ENCODE data around the gene PHF20.

The PHF20 gene

DNA sequence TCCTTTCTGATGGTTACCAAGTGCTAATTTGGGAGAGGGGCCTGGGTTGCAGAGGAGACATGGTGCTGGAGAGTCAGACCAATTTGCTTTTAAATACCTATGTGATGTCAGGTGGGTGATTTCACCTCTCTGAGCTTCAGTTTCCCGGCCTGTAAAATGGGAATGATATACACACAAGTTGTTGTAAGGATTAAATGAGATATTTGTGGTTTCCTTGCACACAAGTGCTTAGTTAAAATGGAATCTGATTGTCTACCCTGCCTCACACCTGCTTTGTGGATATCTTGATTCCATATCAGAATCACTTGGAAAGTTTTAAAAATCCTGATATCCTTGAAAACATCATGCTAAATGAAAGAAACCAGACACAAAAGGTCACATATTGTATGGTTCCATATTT is 138.0 kb downstream of the PHF20 start:
- Histone ChIP-seq H3K4me3 (ENCODE audit: insufficient read depth, low read depth, low read length) (no peak overlapping the region), H3K9me3 (ENCODE audit: control insufficient read depth, low read length) (no peaks in the 10 kb centered on the region), H3K4me1 (ENCODE audit: control insufficient read depth, insufficient read depth, low read length) (no peaks in the 10 kb centered on the region), H3K36me3 (ENCODE audit: control insufficient read depth, insufficient read depth, low read length) (peaks cover 5% of the 10 kb centered on the region), H3K27ac (ENCODE audit: insufficient read depth, low read depth, low read length, poor library complexity, severe bottlenecking) (no peak overlapping the region), H3K27me3 (ENCODE audit: control insufficient read depth, insufficient read depth, low read length, poor library complexity, severe bottlenecking) (no peaks in the 10 kb centered on the region)
- WGBS, 2 experiments: 89 to 95% methylated on average over 1 of the region's 1 CpG

DNA sequence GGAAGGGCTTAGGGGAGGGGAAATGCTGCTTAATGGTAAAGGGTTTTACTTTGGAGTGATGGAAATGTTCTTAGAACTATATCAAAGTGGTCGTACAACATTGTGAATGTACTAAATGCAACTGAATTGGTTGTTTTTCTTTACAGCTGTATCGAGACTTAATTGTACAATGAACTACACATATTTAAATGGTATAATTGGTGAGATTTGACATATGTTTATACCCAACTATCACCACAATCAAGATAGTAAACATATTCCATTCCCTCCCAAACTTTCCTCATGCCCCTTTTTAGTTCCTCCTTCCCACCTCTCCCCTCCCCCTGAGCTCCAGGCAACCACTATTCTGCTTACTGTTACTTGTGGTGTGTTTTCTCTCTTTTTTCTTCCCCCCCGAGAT is 138.4 kb downstream of the PHF20 start:
- H3K4me3 ChIP-seq (ENCODE audit: insufficient read depth, low read depth, low read length): no peak overlapping the region
- peaks cover 5% of the 10 kb centered on the region for H3K36me3 ChIP-seq (ENCODE audit: control insufficient read depth, insufficient read depth, low read length)
- WGBS, 2 experiments: 94 to 100% methylated on average over 2 to 3 of the region's 3 CpGs
- no peaks in the 10 kb centered on the region for H3K27me3 ChIP-seq (ENCODE audit: control insufficient read depth, insufficient read depth, low read length, poor library complexity, severe bottlenecking)
- no peak overlapping the region for H3K27ac ChIP-seq (ENCODE audit: insufficient read depth, low read depth, low read length, poor library complexity, severe bottlenecking)
- H3K9me3 ChIP-seq (ENCODE audit: control insufficient read depth, low read length): no peaks in the 10 kb centered on the region
- H3K4me1 ChIP-seq (ENCODE audit: control insufficient read depth, insufficient read depth, low read length): no peaks in the 10 kb centered on the region

- WGBS, 2 experiments: 90 to 95% methylated on average over 4 of the region's 4 CpGs
- Histone ChIP-seq H3K9me3 (ENCODE audit: control insufficient read depth, low read length) (no peaks in the 10 kb centered on the region), H3K4me3 (ENCODE audit: insufficient read depth, low read depth, low read length) (no peak overlapping the region), H3K27me3 (ENCODE audit: control insufficient read depth, insufficient read depth, low read length, poor library complexity, severe bottlenecking) (no peaks in the 10 kb centered on the region), H3K4me1 (ENCODE audit: control insufficient read depth, insufficient read depth, low read length) (no peaks in the 10 kb centered on the region), H3K36me3 (ENCODE audit: control insufficient read depth, insufficient read depth, low read length) (peaks cover 21% of the 10 kb centered on the region), H3K27ac (ENCODE audit: insufficient read depth, low read depth, low read length, poor library complexity, severe bottlenecking) (no peak overlapping the region)
These were observed 141.1 kb downstream of the PHF20 start for GRCh38 chr20:35912881-35913280.

DNA sequence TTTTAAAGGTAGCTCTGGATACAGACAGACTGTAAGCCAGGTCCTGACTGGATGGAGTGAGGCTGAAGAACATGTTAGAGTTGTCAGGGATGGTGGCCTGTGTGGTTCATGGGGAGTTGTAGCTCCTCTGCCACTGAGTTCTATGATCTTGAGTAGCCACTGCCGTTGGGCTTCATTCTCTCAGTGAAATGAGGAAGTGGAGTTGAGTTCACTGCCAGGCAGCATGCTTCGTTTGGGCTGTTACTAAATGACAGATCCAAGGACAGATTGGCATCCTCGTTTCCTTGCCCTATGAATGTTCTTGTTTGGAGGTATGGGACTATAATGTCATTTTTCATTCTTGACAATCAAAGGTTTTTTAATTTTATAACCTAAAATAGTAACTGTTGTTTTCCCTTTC is 145.3 kb downstream of the PHF20 start:
- peaks cover 25% of the 10 kb centered on the region for H3K36me3 ChIP-seq (ENCODE audit: control insufficient read depth, insufficient read depth, low read length)
- no peaks in the 10 kb centered on the region for H3K27me3 ChIP-seq (ENCODE audit: control insufficient read depth, insufficient read depth, low read length, poor library complexity, severe bottlenecking)
- no peak overlapping the region for H3K4me3 ChIP-seq (ENCODE audit: insufficient read depth, low read depth, low read length)
- no peaks in the 10 kb centered on the region for H3K9me3 ChIP-seq (ENCODE audit: control insufficient read depth, low read length)
- H3K4me1 ChIP-seq (ENCODE audit: control insufficient read depth, insufficient read depth, low read length): no peaks in the 10 kb centered on the region
- no peak overlapping the region for H3K27ac ChIP-seq (ENCODE audit: insufficient read depth, low read depth, low read length, poor library complexity, severe bottlenecking)
- WGBS, 2 experiments: 95 to 97% methylated on average over 3 of the region's 3 CpGs

GRCh38 chr20:35918021-35918420 is 146.2 kb downstream of the PHF20 start:
- Histone ChIP-seq H3K9me3 (ENCODE audit: control insufficient read depth, low read length) (no peaks in the 10 kb centered on the region), H3K27me3 (ENCODE audit: control insufficient read depth, insufficient read depth, low read length, poor library complexity, severe bottlenecking) (no peaks in the 10 kb centered on the region), H3K4me1 (ENCODE audit: control insufficient read depth, insufficient read depth, low read length) (no peaks in the 10 kb centered on the region), H3K36me3 (ENCODE audit: control insufficient read depth, insufficient read depth, low read length) (peaks cover 25% of the 10 kb centered on the region), H3K4me3 (ENCODE audit: insufficient read depth, low read depth, low read length) (no peak overlapping the region), H3K27ac (ENCODE audit: insufficient read depth, low read depth, low read length, poor library complexity, severe bottlenecking) (no peak overlapping the region)
- WGBS, 2 experiments: 87 to 92% methylated on average over 1 of the region's 1 CpG

DNA sequence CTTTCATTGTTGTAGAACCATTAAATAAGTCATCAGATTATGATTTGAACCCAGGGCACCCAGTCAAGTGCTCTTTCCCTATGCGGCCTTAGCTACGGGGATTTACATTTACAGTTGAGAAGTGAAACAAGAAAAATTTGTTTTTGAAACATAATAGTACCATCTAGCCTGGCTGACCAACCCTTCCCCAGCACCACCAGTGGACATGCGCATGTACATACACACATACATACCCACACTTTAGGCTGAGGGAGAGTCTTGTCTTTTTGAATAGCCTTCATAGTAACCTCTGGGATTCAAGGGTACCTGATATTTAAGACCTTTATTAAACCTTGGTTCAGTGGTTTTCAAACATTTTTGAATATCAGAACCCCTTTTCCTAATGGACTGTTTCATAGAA is 148.7 kb downstream of the PHF20 start:
- WGBS, 2 experiments: 95 to 96% methylated on average over 3 of the region's 3 CpGs
- H3K9me3 ChIP-seq (ENCODE audit: control insufficient read depth, low read length): no peaks in the 10 kb centered on the region
- H3K36me3 ChIP-seq (ENCODE audit: control insufficient read depth, insufficient read depth, low read length): peaks cover 20% of the 10 kb centered on the region
- no peak overlapping the region for H3K27ac ChIP-seq (ENCODE audit: insufficient read depth, low read depth, low read length, poor library complexity, severe bottlenecking)
- no peaks in the 10 kb centered on the region for H3K4me1 ChIP-seq (ENCODE audit: control insufficient read depth, insufficient read depth, low read length)
- no peaks in the 10 kb centered on the region for H3K27me3 ChIP-seq (ENCODE audit: control insufficient read depth, insufficient read depth, low read length, poor library complexity, severe bottlenecking)
- H3K4me3 ChIP-seq (ENCODE audit: insufficient read depth, low read depth, low read length): no peak overlapping the region

DNA sequence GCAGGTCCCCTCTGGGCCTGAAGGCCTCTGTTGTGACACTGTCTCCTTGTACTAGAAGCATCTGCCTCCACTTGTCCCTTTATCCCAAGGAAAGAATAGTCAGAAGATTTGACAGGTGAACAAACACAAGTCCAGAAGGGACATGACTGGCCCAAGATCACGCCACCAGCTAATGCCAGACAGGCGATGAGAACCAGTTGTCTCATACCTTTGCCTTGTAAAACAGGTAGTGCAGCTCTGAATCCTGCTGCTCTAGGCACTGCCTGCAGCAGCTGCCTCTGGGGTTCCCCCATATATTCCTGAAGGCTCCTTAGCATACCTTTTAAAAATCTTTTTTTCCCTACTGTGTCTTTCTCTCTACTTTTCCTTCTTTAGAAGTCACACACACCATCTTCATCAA is 157.5 kb downstream of the PHF20 start:
- H3K27me3 ChIP-seq (ENCODE audit: control insufficient read depth, insufficient read depth, low read length, poor library complexity, severe bottlenecking): no peaks in the 10 kb centered on the region
- no peak overlapping the region for H3K4me3 ChIP-seq (ENCODE audit: insufficient read depth, low read depth, low read length)
- H3K9me3 ChIP-seq (ENCODE audit: control insufficient read depth, low read length): no peaks in the 10 kb centered on the region
- peaks cover 16% of the 10 kb centered on the region for H3K36me3 ChIP-seq (ENCODE audit: control insufficient read depth, insufficient read depth, low read length)
- WGBS, 2 experiments: 92 to 97% methylated on average over 2 of the region's 2 CpGs
- no peak overlapping the region for H3K27ac ChIP-seq (ENCODE audit: insufficient read depth, low read depth, low read length, poor library complexity, severe bottlenecking)
- H3K4me1 ChIP-seq (ENCODE audit: control insufficient read depth, insufficient read depth, low read length): no peaks in the 10 kb centered on the region

GRCh38 chr20:35934050-35934449 is 162.2 kb downstream of the PHF20 start:
- WGBS, 2 experiments: 53 to 67% methylated on average over 4 of the region's 4 CpGs
- H3K27ac ChIP-seq (ENCODE audit: insufficient read depth, low read depth, low read length, poor library complexity, severe bottlenecking): no peak overlapping the region
- no peak overlapping the region for H3K4me3 ChIP-seq (ENCODE audit: insufficient read depth, low read depth, low read length)
- H3K9me3 ChIP-seq (ENCODE audit: control insufficient read depth, low read length): no peaks in the 10 kb centered on the region
- no peaks in the 10 kb centered on the region for H3K4me1 ChIP-seq (ENCODE audit: control insufficient read depth, insufficient read depth, low read length)
- no peaks in the 10 kb centered on the region for H3K27me3 ChIP-seq (ENCODE audit: control insufficient read depth, insufficient read depth, low read length, poor library complexity, severe bottlenecking)
- peaks cover 4% of the 10 kb centered on the region for H3K36me3 ChIP-seq (ENCODE audit: control insufficient read depth, insufficient read depth, low read length)

GRCh38 chr20:35939264-35939663 is 167.4 kb downstream of the PHF20 start:
- H3K36me3 ChIP-seq (ENCODE audit: control insufficient read depth, insufficient read depth, low read length): peaks cover 11% of the 10 kb centered on the region
- no peaks in the 10 kb centered on the region for H3K4me1 ChIP-seq (ENCODE audit: control insufficient read depth, insufficient read depth, low read length)
- no peaks in the 10 kb centered on the region for H3K27me3 ChIP-seq (ENCODE audit: control insufficient read depth, insufficient read depth, low read length, poor library complexity, severe bottlenecking)
- no peak overlapping the region for H3K4me3 ChIP-seq (ENCODE audit: insufficient read depth, low read depth, low read length)
- no peaks in the 10 kb centered on the region for H3K9me3 ChIP-seq (ENCODE audit: control insufficient read depth, low read length)
- no peak overlapping the region for H3K27ac ChIP-seq (ENCODE audit: insufficient read depth, low read depth, low read length, poor library complexity, severe bottlenecking)
- WGBS, 2 experiments: 87 to 89% methylated on average over 3 of the region's 3 CpGs

GRCh38 chr20:35941620-35942019 is 169.8 kb downstream of the PHF20 start:
- H3K36me3 ChIP-seq (ENCODE audit: control insufficient read depth, insufficient read depth, low read length): peaks cover 11% of the 10 kb centered on the region
- no peaks in the 10 kb centered on the region for H3K27me3 ChIP-seq (ENCODE audit: control insufficient read depth, insufficient read depth, low read length, poor library complexity, severe bottlenecking)
- no peak overlapping the region for H3K4me3 ChIP-seq (ENCODE audit: insufficient read depth, low read depth, low read length)
- H3K9me3 ChIP-seq (ENCODE audit: control insufficient read depth, low read length): no peaks in the 10 kb centered on the region
- 93 to 98% methylated on average over 2 of the region's 2 CpGs for WGBS, 2 experiments
- no peaks in the 10 kb centered on the region for H3K4me1 ChIP-seq (ENCODE audit: control insufficient read depth, insufficient read depth, low read length)
- peak overlapping the region; percentile 61 for H3K27ac ChIP-seq (ENCODE audit: insufficient read depth, low read depth, low read length, poor library complexity, severe bottlenecking)

GRCh38 chr20:35942243-35942642 is 170.4 kb downstream of the PHF20 start:
- Histone ChIP-seq H3K4me3 (ENCODE audit: insufficient read depth, low read depth, low read length) (no peak overlapping the region), H3K27me3 (ENCODE audit: control insufficient read depth, insufficient read depth, low read length, poor library complexity, severe bottlenecking) (no peaks in the 10 kb centered on the region), H3K9me3 (ENCODE audit: control insufficient read depth, low read length) (no peaks in the 10 kb centered on the region), H3K36me3 (ENCODE audit: control insufficient read depth, insufficient read depth, low read length) (peaks cover 11% of the 10 kb centered on the region), H3K27ac (ENCODE audit: insufficient read depth, low read depth, low read length, poor library complexity, severe bottlenecking) (peak overlapping the region; percentile 61), H3K4me1 (ENCODE audit: control insufficient read depth, insufficient read depth, low read length) (no peaks in the 10 kb centered on the region)
- WGBS, 2 experiments: 52 to 54% methylated on average over 2 of the region's 2 CpGs

All from ectodermal cell (in vitro differentiated cells).